ENCODE measurements around the gene UBE2I.

- TF ChIP-seq CTCF (IDR thresholded peaks at IDR 0.05), result no peak
- TF ChIP-seq ZFX (IDR thresholded peaks at IDR 0.05; ENCODE audit: borderline replicate concordance), result no peak
Observed at GRCh38 chr16:1317479-1318267, 8.2 kb downstream of the UBE2I start.
